ENCODE measurements around the gene LRRN4CL.
"Not testable (repeated sequence)": the region's sequence is repeated elsewhere in the genome, so short reads cannot be mapped to it uniquely, and the experiment has no call there.

Gene LRRN4CL

DNA sequence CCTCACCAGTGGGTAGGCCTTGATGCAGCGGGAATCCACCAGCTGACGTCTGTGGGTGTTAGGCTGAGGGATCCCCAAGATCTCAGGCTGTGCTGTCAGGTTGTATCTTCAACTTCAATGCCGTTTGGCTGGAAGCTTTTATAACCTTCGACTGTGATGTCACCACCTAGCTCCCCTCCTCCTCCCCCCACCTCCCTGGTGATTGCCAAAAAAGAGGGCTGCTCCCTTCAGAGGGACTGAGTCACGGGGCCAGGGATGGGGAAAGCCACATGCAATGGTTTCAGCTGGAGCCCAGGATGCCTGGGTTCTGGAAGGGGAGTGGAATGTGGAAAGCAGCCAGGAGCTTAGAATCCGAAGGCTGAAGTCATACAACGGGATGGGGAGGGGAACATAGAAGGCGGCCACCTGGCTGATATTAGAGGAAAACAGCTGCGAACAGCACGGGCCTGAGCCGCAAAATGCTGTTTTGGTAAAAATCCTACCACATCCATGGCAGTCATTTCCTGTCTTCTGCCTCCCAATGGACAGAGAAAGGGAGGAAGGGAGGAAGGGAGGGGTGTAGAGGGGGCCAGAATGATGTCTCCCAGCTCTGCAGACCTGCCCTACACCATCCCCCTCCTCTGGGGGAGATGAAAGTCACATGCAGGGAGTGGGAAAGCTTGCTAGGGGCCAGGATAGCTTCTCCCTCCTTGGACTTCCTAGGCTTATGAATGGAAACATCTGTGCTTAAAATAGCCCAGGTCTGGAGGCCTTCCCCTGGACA, at the start of gene LRRN4CL:
Gene LRRN4CL (minus strand): TSS at position 110 of the 763 bp plus-strand sequence. CDS start 1,022 bp downstream, outside the sequence.
- no peak for DNase-seq (ENCODE audit: low read depth in 2 of 2)

DNA sequence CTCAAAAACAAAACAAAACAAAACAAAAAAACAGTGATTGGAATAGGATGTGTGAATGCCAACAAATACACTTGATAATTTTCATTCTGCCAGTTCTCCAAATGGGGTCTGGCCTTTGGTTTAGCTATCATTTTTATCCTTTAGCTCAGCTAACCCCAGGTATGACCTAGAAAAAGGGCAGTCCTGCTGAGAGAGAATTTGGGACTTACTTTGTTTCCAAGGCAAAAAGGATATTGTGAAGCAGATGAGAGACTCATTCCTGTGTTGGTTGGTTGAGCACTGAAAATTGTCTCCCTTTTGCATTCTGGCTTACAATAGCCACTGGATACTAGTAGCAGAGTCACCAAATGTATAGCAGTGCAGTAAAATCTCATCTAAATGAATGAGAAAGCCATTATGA, 47.9 kb upstream of the LRRN4CL start:
- DNase-seq (ENCODE audit: low read depth in 2 of 2), result no peak

DNA sequence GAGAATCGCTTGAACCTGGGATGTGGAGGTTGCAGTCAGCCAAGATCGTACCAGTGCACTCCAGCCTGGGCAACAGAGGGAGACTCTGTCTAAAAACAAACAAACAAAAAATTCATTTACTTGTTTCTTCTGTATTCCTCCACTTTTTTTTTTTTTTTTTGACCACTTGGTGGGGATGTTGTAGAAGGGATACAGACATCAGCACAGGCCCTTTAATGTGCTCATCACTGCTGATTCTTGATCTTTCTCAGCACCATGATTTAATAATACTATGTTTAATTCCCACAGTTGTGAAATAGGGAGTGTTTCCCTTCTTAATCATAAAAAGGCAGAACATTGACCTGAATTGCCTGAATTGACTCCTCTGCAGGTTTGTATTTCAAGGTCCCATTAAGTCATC, 43.5 kb upstream of the LRRN4CL start:
- DNase-seq (ENCODE audit: low read depth in 2 of 2), result no peak

DNA sequence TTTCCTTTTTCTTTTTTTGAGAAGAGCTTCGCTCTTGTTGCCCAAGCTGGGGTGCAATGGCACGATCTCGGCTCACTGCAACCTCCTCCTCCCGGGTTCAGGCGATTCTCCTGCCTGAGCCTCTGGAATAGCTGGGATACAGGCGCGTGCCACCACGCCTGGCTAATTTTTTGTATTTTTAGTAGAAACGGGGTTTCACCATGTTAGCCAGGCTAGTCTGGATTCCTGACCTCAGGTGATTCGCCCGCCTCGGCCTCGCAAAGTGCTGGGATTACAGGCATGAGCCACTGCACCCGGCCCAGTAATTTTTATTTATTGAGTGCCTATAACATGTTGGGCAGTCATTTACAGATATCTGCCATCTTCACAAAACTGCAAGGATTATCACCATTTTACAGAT, 40.7 kb upstream of the LRRN4CL start:
- DNase-seq (ENCODE audit: low read depth in 2 of 2), result not testable (repeated sequence)

DNA sequence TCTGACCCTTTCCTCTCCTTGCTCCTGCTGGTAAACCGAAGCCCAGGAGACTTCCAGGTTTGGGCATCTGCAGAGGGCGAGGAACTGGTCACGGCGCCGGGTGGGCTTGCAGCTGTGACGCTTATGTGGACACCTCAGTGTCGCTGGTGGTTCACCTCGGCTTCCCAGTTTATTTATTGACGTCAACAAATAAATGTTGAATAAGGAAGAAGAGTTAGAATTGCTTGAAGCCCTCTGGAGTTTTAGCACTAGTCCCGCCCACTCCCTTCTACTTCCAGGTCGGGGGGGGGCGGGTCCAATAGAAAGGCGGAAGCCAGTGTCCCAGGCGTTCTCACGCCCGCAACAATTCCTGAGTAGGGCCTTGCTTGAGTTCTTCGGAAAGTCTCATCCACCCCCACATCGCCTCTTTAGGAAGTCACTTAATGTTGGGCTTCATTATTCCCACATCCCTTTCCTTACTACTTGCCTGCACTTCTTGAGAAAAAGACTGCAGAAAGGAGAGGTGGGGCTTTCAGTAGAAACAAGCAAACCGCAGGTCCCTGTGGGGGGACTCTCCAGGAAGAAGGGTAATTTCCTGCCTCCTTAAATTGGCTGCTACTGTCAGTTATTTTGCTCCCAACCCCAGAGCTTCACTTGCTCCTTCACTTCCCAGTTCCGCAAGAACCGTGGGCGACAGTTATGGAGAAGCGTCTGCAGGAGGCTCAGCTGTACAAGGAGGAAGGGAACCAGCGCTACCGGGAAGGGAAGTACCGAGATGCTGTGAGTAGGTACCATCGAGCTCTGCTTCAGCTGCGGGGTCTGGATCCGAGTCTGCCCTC, 39.0 kb upstream of the LRRN4CL start, which contains the start of gene TTC9C:
Gene TTC9C (plus strand): TSS at position 316 of the 818 bp plus-strand sequence. CDS start 363 bp downstream, at position 679.
- peak; percentile 77 to 79 for DNase-seq (ENCODE audit: low read depth in 2 of 2)

DNA sequence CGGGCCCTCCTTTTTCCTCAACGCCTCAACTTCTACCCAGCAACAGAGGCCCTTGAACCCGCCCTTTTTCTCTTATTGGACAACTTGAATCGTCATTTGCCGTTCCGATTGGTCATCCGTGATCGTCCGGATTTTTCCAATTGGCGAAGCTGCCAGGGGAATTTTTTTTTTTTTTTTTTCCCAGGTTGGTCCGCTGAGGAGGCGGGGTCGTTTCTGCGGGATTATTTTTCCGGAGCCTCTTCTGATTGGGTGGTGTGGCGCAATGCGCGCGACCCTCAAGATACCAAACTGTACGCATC, 38.5 kb upstream of the LRRN4CL start:
- DNase-seq (ENCODE audit: low read depth in 2 of 2), result peak; percentile 63 to 72

DNA sequence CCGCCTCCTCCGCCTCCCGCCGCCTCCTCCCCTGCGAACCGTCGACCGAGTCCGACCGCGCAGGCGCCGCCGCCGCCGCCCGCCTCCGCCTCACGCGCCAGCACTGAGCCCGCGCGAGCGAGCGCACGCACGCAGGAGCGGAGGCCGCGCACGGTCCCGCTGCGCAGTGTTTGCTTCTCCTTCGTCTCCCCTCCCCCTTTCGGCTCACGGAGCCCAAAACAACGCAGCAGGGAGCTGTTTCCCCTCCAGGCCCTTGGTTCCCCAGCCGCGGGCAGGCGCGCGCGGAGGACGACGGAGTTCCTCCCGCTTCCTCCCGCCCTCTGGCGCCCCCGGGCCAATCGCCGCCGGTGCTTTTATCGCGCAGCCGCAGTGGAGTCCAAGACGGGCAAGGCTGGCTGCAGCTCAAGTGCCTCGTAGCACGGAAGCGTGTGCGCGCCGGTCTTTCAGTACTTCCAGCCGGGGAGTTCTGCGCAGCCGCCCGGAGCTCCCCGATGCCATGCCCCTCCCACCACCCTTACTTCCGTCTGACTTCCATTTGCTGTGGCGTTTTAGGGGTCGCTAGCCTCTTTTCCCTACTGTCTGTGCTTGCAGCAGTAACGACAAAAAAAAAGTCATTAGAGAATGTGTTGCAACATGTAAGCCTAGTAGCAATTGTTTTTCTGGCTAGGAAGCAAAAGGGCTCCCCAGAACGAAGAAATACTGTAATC, 38.0 kb upstream of the LRRN4CL start, which contains the start of gene HNRNPUL2:
Gene HNRNPUL2 (minus strand): TSS at position 293 of the 707 bp plus-strand sequence. CDS start 301 bp downstream, outside the sequence.
- peak; percentile 94 for DNase-seq (ENCODE audit: low read depth in 2 of 2)

DNA sequence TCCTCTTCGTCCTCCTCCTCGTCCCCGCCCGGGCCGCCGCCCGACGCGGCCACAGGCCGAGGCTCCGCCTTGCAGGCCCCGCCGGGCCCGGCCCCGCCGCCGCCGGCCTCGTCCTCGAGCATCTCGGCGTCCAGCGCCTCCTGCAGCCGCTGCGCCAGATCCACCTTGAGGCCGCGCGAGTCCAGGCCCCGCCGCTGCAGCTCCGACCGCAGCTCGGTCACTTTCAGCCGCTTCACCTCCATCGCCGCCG, 37.5 kb upstream of the LRRN4CL start:
- DNase-seq (ENCODE audit: low read depth in 2 of 2), result no peak

DNA sequence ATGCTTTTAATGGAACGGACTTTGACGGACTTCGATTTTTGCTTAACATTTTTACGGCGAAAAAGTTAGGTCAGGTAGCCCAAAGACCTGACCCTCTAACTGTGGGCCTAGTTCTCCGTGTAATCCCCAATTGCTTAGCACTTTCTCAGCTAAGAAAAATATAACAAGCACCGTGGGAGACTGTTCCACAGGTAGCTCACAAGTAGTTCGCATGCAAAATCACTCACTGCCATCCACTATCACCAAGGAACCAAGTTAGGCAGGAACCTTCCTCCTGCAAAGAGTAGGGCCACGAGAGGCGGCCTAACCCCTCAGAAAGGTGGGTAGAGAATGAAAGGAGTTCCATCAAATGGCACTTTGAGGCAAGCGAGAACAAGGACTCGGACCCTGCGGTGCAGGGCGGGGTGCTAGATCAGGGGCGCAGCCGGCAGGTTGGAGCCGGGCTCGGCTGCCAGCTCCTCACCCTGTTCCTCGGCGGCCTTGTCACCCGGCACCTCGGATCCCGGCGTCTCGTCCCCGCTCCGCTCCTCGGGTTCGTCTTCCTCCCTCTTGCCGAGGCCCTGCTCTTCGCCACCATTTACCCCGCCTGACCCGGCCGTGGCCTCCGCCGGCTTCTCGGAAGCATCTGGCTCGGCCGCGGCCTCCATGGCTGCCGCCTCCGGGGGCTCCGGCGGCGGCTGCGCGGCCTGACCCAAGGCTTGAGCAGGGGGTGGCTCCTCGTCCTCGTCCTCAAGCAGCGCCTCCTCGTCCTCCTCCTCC, 37.0 kb upstream of the LRRN4CL start:
- DNase-seq (ENCODE audit: low read depth in 2 of 2), result no peak

DNA sequence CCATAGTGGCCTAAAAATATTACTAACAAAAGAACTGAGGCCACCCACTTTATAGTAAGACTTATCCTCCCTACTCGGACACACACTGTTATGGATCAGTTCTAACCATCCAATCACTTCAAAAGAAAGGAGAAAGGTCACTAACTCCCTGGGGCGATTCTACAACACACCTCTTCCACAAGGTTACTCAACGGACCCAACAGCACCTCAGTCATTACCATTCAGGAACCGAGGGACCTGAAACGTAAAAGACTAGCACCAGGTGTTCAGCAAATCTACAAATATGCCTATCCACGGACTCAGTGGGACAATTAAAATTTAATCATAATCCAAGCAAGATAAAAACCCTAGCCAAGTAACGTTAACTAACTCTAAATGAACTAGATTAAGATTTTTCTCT, 36.3 kb upstream of the LRRN4CL start:
- no peak for DNase-seq (ENCODE audit: low read depth in 2 of 2)

DNA sequence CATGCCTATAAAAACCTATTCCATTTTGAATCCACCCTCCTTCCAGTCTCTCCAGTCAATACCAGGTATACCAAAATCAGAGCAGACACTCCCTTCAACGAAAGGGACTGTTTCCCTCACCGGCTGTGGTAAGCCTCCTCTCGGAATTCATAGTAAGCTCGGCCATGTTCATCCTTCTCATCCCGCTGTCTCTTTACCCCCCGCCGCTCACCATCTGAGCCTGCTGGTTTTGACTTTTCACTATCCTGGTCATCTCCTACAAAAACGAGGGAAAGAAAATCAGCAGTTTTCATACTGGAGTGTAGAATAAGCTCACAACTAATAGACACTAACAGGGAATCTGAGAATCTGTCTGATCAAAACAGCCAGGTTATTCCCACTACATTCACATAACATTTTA, 34.8 kb upstream of the LRRN4CL start:
- DNase-seq (ENCODE audit: low read depth in 2 of 2), result no peak

DNA sequence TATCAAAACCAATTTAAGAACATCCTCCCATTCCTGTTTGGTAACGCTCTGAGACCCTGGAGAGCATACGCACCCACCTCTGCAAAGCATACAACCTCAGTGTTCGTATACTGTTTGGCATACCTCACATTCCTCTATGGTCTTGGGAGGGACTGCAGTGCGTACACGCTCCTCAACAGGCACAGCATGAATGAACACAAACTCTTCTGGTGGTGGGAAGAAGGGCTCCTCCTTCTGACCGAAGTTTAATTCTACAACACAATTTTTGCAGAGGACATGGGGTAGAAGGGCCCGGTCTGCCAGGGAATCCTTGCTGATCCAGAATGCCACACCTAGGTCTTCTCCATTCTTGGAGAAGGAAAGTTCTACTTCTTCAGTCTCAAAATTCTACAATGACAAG, 32.7 kb upstream of the LRRN4CL start:
- no peak for DNase-seq (ENCODE audit: low read depth in 2 of 2)

DNA sequence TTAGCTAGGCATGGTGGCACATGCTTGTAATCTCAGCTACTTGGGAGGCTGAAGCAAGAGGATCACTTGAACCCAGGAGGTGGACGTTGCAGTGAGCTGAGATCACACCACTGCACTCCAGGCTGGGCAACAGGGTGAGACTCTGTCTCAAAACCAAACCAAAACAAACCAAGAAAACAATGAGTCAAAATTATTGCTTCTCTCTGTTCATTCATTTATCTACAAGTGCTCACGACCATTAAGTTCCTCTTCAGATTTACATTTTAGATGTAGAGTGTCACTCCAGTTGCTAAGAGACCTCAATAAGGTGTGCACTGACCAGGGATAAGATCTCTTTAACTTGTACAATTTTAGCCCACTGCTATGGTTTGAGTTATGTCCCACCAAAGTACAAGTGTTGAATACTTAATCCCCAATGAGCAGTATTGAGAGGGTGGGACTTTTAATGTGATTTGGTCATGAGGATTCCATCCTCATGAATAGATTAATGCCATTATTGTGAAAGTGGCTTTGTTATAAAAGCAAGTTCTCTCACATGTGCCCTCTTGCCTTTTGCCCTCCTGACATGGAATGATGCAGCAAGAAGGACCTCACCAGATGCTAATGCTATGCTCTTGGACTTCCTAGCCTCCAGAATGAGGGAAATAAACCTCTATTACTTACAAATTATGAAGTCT, 30.1 kb upstream of the LRRN4CL start:
- DNase-seq (ENCODE audit: low read depth in 2 of 2), result no peak

DNA sequence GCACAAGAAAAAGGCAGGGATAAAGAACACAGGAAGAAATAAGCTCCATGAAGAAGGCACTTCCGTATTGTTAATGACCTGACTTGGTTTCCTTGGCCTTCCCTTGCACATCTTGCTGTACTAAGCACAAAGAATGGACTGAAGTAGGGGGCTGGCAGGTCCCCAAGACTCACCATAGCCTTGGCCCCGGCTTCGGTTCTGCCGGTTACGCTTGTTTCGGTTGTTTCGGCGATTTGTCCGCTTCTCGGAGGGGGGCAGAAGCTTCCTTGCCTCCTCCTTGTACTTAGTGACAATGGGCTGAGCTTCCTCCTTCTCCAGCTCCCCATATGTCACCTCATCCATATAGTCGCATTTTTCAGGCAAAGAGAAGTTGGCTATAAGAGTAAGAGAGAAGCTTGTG, 27.5 kb upstream of the LRRN4CL start:
- DNase-seq (ENCODE audit: low read depth in 2 of 2), result no peak

DNA sequence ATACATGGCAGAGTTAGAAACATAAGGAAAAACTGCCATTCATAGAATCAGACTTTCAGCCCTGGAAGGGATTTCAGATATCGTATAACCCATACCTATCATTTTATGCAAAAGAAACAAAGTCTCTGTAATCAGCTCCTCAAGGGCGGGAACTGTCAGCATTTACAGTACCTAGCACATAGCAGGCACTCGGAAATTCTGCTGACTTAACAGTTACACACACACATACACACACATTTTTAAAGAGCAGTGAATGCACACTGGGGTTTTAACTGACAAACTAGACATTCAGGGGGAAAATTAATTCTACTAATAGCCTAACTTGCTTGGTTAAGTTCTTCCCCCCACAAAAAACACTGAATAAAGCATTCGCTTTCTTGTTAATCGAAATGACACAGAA, 26.9 kb upstream of the LRRN4CL start:
- no peak for DNase-seq (ENCODE audit: low read depth in 2 of 2)

DNA sequence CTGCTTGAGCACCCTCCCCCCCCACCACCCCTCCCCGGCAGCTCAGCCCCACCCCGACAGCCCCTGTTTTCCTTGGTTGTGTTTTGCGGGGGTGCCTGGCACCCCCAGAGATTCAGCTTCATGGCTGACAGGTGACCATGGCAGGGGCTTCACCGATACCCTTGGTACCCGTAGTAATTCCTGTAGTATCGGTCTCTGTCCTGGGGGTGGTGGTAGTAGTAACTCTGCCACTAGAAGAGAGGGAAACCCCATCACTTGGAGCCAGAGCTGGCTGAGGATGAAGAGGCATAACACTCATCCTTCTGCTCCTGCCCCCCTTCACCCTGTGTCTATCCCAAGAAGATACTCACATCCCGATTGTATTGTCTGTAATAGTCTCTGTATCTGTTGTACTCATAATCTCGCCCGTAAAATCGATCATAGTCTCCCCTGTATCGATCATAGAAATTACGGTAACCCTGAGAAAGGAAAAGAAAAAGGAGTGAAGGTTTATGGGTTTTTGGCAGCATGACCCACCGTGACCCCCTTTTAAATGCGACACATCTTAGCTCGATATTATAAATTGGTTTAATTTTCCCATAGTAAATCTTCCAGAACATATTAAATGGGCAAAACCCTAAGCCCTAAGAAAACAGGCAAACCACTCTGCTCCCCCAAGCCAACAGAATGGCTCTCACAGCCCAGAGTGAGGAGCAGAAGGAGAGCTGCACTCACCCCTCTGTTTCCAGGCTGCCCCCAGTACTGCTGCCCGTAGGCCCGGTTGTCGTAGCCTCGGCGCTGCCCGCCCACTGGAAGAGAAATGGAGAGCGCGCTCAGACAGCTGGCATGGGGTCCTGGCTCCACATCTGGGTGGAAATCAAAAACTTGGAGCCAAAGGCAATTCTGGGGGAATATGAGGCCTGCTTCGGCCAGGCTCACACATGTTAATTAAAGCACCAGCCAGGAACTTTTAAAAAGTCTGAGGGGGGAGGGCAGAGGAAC, 26.1 kb upstream of the LRRN4CL start:
- no peak for DNase-seq (ENCODE audit: low read depth in 2 of 2)

DNA sequence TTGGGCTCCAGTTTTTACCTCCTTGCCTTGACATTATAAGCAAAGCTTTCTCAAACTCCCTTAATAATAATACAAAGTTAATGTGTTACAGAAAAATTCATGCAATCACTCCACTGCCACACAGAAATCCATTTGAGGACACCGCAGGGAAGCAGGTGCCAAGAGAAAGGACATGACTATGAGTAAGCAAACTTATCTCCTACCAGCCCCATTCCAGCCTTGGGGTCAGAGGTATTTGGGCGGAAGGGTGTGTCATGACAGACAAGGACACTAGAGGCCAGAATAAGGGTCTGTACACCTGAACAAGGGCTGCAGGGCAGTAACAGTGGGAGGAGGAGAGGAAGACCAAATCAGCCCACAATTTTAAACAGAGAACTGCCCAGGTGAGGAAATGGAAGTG, 24.0 kb upstream of the LRRN4CL start:
- no peak for DNase-seq (ENCODE audit: low read depth in 2 of 2)

DNA sequence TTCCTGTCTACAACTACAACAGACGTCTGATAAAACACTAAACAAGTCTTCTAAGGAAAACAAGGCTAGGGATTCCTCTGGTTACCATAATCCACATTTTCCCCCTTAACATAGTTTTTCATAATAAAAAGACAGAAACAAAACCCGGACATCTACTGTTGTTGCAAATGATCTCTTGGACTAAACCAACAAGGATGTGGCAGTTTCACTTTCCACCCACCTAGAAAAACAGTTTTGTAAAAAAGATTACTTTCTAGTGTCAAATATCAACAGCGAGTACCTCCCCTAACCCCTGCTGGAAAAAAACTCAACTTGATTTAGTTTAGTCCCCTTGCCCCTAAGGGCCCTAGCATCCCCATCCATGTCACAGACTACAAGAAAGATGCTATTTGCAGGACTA, 23.5 kb upstream of the LRRN4CL start:
- no peak for DNase-seq (ENCODE audit: low read depth in 2 of 2)

DNA sequence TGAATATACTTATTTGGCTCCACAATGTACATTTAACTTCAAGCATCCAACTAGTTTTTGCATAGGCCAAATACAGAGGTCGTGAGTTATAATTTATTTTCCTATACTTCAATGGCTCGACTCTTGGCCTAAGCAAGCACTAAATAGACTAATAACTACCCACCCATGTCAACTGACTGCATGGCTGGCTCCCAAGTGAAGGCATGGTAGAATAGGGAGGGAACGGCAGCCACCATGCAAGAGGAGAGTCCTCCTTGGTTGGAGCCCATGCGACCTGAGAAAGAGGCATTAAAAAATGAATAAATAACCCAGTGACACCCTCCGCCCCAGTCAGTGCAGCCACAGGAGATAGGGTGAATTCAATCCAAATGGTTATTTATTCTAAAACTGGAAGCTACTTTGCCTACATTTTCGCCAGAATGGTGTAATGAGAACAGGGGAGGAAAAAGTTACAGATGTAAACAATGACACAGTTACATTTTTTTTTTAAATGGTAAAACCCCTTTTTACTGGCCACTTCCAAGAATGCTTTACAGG, 23.0 kb upstream of the LRRN4CL start:
- DNase-seq (ENCODE audit: low read depth in 2 of 2), result no peak

DNA sequence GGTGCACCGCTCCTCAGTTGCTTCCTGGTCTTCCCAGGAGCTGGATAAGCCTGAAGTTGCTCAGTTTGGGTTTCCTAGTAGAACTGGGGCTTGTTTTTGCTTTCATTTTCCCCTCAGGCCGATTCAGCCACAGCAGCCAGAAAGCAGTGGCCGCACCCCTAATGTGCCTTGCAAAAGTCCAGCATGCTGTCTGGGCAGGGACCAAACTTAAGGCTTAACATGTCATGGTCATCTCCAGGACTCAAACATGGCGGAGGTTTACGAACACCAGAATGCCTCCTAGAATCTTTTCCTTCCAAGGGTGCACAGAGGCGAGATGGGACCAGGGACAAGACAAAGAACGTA, 20.6 kb upstream of the LRRN4CL start:
- no peak for DNase-seq (ENCODE audit: low read depth in 2 of 2)

All from activated CD4-positive, alpha-beta T cell treated with anti-CD3 and anti-CD28 coated beads for 24 hours (primary cell).